IMR-90 (cell line): ENCODE measurements around the gene H6PD.

Experiments used
- BHLHE40 ChIP-seq: fragments of 150-350 bp; IDR thresholded peaks from 2 replicates; pipeline ENCODE4 v1.6.1; 2016; ENCODE audit warnings: mild to moderate bottlenecking, low read depth, low read length
- CEBPB ChIP-seq: IDR thresholded peaks from 2 replicates; pipeline ENCODE4 v1.6.1; 2012; ENCODE audit warnings: low read depth, low read length, improper control_type of control experiment
- CHD1 ChIP-seq: IDR thresholded peaks from 2 replicates; pipeline ENCODE4 v1.6.1; 2012; ENCODE audit warnings: low read depth, low read length, improper control_type of control experiment
- MAZ ChIP-seq: IDR thresholded peaks from 2 replicates; pipeline ENCODE4 v1.6.1; 2012; ENCODE audit warnings: low read depth, mild to moderate bottlenecking, low read length, improper control_type of control experiment, moderate library complexity, borderline replicate concordance
- MXI1 ChIP-seq: IDR thresholded peaks from 2 replicates; pipeline ENCODE4 v1.6.1; 2012; ENCODE audit warnings: low read depth, mild to moderate bottlenecking, low read length, moderate library complexity, borderline replicate concordance
- NFE2L2 ChIP-seq: fragments of 150-350 bp; IDR thresholded peaks from 2 replicates; pipeline ENCODE4 v1.6.1; 2016; ENCODE audit warnings: low read depth, mild to moderate bottlenecking, low read length
- POLR2A ChIP-seq: IDR thresholded peaks from 2 replicates; pipeline ENCODE4 v1.6.1; 2012; ENCODE audit warnings: mild to moderate bottlenecking, low read depth, low read length
- RAD21 ChIP-seq: IDR thresholded peaks from 2 replicates; pipeline ENCODE4 v1.6.1; 2012; ENCODE audit warnings: low read length, improper control_type of control experiment
- RCOR1 ChIP-seq: IDR thresholded peaks from 2 replicates; pipeline ENCODE4 v1.6.1; 2012; ENCODE audit warnings: mild to moderate bottlenecking, low read length, improper control_type of control experiment; ENCODE audit not compliant: insufficient replicate concordance
- RFX5 ChIP-seq: IDR thresholded peaks from 2 replicates; pipeline ENCODE4 v1.8.0; 2012; ENCODE audit warnings: low read depth, mild to moderate bottlenecking, low read length, moderate library complexity
- SMC3 ChIP-seq: fragments of 150-350 bp; IDR thresholded peaks from 2 replicates; pipeline ENCODE4 v1.6.1; 2016; ENCODE audit warnings: low read depth, mild to moderate bottlenecking, antibody characterized with exemption, low read length, moderate library complexity
- USF2 ChIP-seq: fragments of 150-350 bp; IDR thresholded peaks from 2 replicates; pipeline ENCODE4 v1.6.1; 2017; ENCODE audit warnings: mild to moderate bottlenecking, antibody characterized with exemption, low read length, low read depth
- TF ChIP-seq, protein P1 (sequence below): conservative IDR thresholded peaks from 2 replicates; pipeline ENCODE4 v1.5.1; 2012; ENCODE audit warnings: mild to moderate bottlenecking, low read depth, low read length, improper control_type of control experiment
- TF ChIP-seq, protein P2 (sequence below): fragments of 150-350 bp; IDR thresholded peaks from 2 replicates; pipeline ENCODE4 v1.6.1; 2016; ENCODE audit warnings: low read depth, mild to moderate bottlenecking, low read length, moderate library complexity, borderline replicate concordance

DNA sequence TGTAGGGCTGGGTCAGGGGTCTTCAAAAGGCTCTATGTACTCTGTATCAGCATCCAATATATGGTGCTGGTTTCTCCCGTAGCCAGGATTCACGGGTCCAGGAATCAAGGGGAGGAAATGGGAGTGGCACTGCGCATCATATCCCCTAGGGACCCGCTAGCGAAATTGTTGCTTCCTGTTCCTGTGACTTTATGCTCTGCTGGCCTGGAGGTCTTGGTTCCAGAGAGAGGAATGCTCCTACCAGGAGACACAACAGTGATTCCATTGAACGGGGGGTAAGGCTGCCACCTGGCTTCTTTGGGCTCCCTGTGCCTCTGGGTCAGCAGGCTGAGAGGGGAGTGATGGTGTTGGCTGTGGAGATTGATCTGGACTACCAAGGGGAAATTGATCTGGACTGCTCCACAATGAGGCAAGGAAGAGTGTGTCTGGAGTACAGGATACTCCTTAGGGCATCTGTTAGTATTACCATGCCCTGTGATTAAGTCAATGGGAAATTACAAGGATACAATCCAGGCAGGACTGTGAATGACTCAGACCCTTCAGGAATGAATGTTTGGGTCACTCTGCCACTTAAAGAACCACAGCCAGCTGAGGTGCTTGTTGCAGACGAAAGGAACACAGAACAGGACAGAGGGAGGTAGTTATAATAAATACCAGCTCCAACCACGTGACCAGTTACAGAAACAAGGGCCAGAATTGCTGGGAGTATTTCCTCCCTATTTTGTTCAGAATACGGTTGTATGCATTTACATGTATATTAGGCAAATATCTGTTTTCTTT lies 68.4 kb downstream of the H6PD start:
- TF ChIP-seq, protein P1, sequence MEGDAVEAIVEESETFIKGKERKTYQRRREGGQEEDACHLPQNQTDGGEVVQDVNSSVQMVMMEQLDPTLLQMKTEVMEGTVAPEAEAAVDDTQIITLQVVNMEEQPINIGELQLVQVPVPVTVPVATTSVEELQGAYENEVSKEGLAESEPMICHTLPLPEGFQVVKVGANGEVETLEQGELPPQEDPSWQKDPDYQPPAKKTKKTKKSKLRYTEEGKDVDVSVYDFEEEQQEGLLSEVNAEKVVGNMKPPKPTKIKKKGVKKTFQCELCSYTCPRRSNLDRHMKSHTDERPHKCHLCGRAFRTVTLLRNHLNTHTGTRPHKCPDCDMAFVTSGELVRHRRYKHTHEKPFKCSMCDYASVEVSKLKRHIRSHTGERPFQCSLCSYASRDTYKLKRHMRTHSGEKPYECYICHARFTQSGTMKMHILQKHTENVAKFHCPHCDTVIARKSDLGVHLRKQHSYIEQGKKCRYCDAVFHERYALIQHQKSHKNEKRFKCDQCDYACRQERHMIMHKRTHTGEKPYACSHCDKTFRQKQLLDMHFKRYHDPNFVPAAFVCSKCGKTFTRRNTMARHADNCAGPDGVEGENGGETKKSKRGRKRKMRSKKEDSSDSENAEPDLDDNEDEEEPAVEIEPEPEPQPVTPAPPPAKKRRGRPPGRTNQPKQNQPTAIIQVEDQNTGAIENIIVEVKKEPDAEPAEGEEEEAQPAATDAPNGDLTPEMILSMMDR = no peak
- TF ChIP-seq POLR2A = no peak
- TF ChIP-seq USF2 = peak; percentile 96
- no peak for TF ChIP-seq RFX5
- peak; percentile 20 for TF ChIP-seq RAD21
- TF ChIP-seq, protein P2, sequence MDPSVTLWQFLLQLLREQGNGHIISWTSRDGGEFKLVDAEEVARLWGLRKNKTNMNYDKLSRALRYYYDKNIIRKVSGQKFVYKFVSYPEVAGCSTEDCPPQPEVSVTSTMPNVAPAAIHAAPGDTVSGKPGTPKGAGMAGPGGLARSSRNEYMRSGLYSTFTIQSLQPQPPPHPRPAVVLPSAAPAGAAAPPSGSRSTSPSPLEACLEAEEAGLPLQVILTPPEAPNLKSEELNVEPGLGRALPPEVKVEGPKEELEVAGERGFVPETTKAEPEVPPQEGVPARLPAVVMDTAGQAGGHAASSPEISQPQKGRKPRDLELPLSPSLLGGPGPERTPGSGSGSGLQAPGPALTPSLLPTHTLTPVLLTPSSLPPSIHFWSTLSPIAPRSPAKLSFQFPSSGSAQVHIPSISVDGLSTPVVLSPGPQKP = no peak
- TF ChIP-seq MAZ = no peak
- peak; percentile 54; the same call in 1 of the 2 replicates for TF ChIP-seq CEBPB
- TF ChIP-seq MXI1 = peak; percentile 57; the same call in 1 of the 2 replicates
- TF ChIP-seq NFE2L2 = no peak
- TF ChIP-seq SMC3 = peak; percentile 19; the same call in 1 of the 2 replicates
- no peak for TF ChIP-seq RCOR1
- TF ChIP-seq CHD1 = no peak
- peak; percentile 79 for TF ChIP-seq BHLHE40
